H1 (cell line): ENCODE measurements around the gene TNIK. TPM values are rescaled to one million over a fixed set of nuclear protein-coding genes. Genes with fewer than 3 reads are reported as not detected.

ENCODE experiments used
- CTCF ChIA-PET: fragments of 300-600 bp; sonication (Branson Sonifier 250); formaldehyde crosslinking; loops from one replicate; lab custom pipeline; 2021; ENCODE audit not compliant: partially characterized antibody; lab: Charles Lee
- POLR2A ChIA-PET: fragments of 300-600 bp; sonication (Branson Sonifier 250); formaldehyde crosslinking; loops from one replicate; lab custom pipeline; 2021; ENCODE audit warnings: inconsistent platforms; ENCODE audit not compliant: partially characterized antibody; lab: Charles Lee
- DNase-seq, 2 experiments: peaks; one replicate each; pipeline versions ENCODE4 v3.0.0 to v3.0.0-alpha.2; 2010 to 2022; ENCODE audit warnings: low spot score in 2 of 2, low read depth in 1 of 2, mixed read lengths in 1 of 2
- FAIRE-seq: peaks from 2 replicates; lab custom pipeline; 2011; peaks lifted over from hg19 to GRCh38; lab: Jason Lieb, UNC
- H2AFZ ChIP-seq: 2 replicates; pipeline ENCODE4 v1.8.1; 2012; ENCODE audit warnings: low read length, inconsistent platforms
- H2AK5ac ChIP-seq: 2 replicates; pipeline ENCODE4 v1.6.1; 2013; ENCODE audit warnings: low read depth, low read length
- H2BK120ac ChIP-seq: replicated peaks from 2 replicates; pipeline ENCODE3; 2013; ENCODE audit warnings: low read depth, low read length, inconsistent platforms
- H2BK12ac ChIP-seq: 2 replicates; pipeline ENCODE4 v1.6.1; 2013; ENCODE audit warnings: low read depth, low read length
- H2BK15ac ChIP-seq: 2 replicates; pipeline ENCODE4 v1.6.1; 2013; ENCODE audit warnings: low read length
- H2BK20ac ChIP-seq: 2 replicates; pipeline ENCODE4 v1.6.1; 2013; ENCODE audit warnings: low read length
- H2BK5ac ChIP-seq: 2 replicates; pipeline ENCODE4 v1.6.1; 2013; ENCODE audit warnings: low read depth, low read length
- H3K14ac ChIP-seq: 2 replicates; pipeline ENCODE4 v1.6.1; 2013; ENCODE audit warnings: inconsistent platforms; ENCODE audit not compliant: insufficient read length
- H3K18ac ChIP-seq: 2 replicates; pipeline ENCODE4 v1.6.1; 2013; ENCODE audit warnings: low read length; ENCODE audit errors: extremely low read depth
- H3K23ac ChIP-seq: 2 replicates; pipeline ENCODE4 v1.6.1; 2013; ENCODE audit warnings: inconsistent platforms; ENCODE audit not compliant: insufficient read length
- H3K23me2 ChIP-seq: 2 replicates; pipeline ENCODE4 v1.6.1; 2013; ENCODE audit warnings: low read depth, low read length
- H3K27ac ChIP-seq: 2 replicates; pipeline ENCODE4 v1.6.1; 2011; ENCODE audit warnings: low read depth, low read length, inconsistent platforms
- H3K27me3 ChIP-seq, 4 experiments: replicated peaks in 1 of 4; 1 replicate in 1 of 4; 2 replicates in 3 of 4; pipeline versions ENCODE4 v1.6.1 to v1.8.1; 2011 to 2013; ENCODE audit warnings: low read length in 3 of 4, mild to moderate bottlenecking in 3 of 4, inconsistent platforms in 2 of 4, mixed read lengths in 2 of 4, moderate library complexity in 1 of 4; ENCODE audit not compliant: control insufficient read depth in 3 of 4, insufficient read depth in 3 of 4; ENCODE audit errors: extremely low read depth in 1 of 4
- H3K36me3 ChIP-seq, 4 experiments: 2 replicates each; pipeline versions ENCODE4 v1.6.1 to v1.8.1; 2011 to 2013; ENCODE audit warnings: mild to moderate bottlenecking in 4 of 4, low read length in 3 of 4, moderate library complexity in 2 of 4, control low read depth in 1 of 4, inconsistent platforms in 1 of 4; ENCODE audit not compliant: insufficient read depth in 4 of 4, control insufficient read depth in 2 of 4
- H3K4ac ChIP-seq: replicated peaks from 2 replicates; pipeline ENCODE3; 2013; ENCODE audit warnings: low read length, low read depth, mixed read lengths, inconsistent platforms; ENCODE audit not compliant: insufficient read length
- H3K4me1 ChIP-seq, 4 experiments: replicated peaks in 1 of 4; 1 replicate in 1 of 4; 2 replicates in 3 of 4; pipeline versions ENCODE4 v1.6.1 to v1.8.1; 2011 to 2013; ENCODE audit warnings: low read length in 3 of 4, inconsistent platforms in 2 of 4, mixed read lengths in 1 of 4; ENCODE audit not compliant: insufficient read depth in 4 of 4, control insufficient read depth in 3 of 4
- H3K4me2 ChIP-seq, 2 experiments: 2 replicates each; pipeline versions ENCODE4 v1.6.1 to v1.8.1; 2011 to 2013; ENCODE audit warnings: low read depth in 2 of 2, low read length in 2 of 2, control low read depth in 1 of 2, inconsistent platforms in 1 of 2, mild to moderate bottlenecking in 1 of 2; ENCODE audit not compliant: insufficient read depth in 1 of 2
- H3K4me3 ChIP-seq, 4 experiments: fragments of 200-600, 300-600 bp in 1 of 4; sonication (generic), shearing (Covaris generic), sonication (Bioruptor Twin) in 1 of 4; 2 replicates each; pipeline versions ENCODE4 v1.5.1 to v1.8.1; 2011 to 2016; ENCODE audit warnings: low read length in 4 of 4, low read depth in 3 of 4, control low read depth in 2 of 4, inconsistent platforms in 2 of 4, mild to moderate bottlenecking in 2 of 4, mixed read lengths in 1 of 4, moderate library complexity in 1 of 4; ENCODE audit not compliant: insufficient read depth in 2 of 4; ENCODE audit errors: extremely low read depth in 1 of 4
- H3K56ac ChIP-seq: replicated peaks from 2 replicates; pipeline ENCODE3; 2013; ENCODE audit warnings: low read depth, mild to moderate bottlenecking, mixed read lengths, low read length, inconsistent platforms; ENCODE audit not compliant: insufficient read length
- H3K79me1 ChIP-seq: 2 replicates; pipeline ENCODE4 v1.6.1; 2013; ENCODE audit warnings: low read depth, low read length, control low read depth
- H3K79me2 ChIP-seq, 2 experiments: 2 replicates each; pipeline versions ENCODE4 v1.6.1 to v1.8.1; 2012 to 2013; ENCODE audit warnings: low read length in 2 of 2, mild to moderate bottlenecking in 2 of 2, inconsistent platforms in 1 of 2; ENCODE audit not compliant: insufficient read depth in 2 of 2, control insufficient read depth in 1 of 2
- H3K9ac ChIP-seq, 4 experiments: replicated peaks in 1 of 4; 1 replicate in 1 of 4; 2 replicates in 3 of 4; pipeline versions ENCODE4 v1.6.1 to v1.8.1; 2011 to 2013; ENCODE audit warnings: low read depth in 3 of 4, low read length in 3 of 4, control low read depth in 2 of 4, mild to moderate bottlenecking in 2 of 4, moderate library complexity in 2 of 4, inconsistent platforms in 1 of 4; ENCODE audit errors: extremely low read depth in 1 of 4
- H3K9me3 ChIP-seq, 2 experiments: 2 replicates each; pipeline versions ENCODE4 v1.6.1 to v1.8.1; 2012 to 2013; ENCODE audit warnings: mild to moderate bottlenecking in 2 of 2, moderate library complexity in 2 of 2, control low read depth in 1 of 2, inconsistent platforms in 1 of 2, low read depth in 1 of 2, low read length in 1 of 2, mixed read lengths in 1 of 2; ENCODE audit not compliant: insufficient read depth in 2 of 2
- H4K20me1 ChIP-seq, 2 experiments: replicated peaks in 1 of 2; 2 replicates each; pipeline versions ENCODE3 to v1.8.1; 2011 to 2013; ENCODE audit warnings: inconsistent platforms in 2 of 2, low read length in 2 of 2, mild to moderate bottlenecking in 1 of 2; ENCODE audit not compliant: insufficient read depth in 2 of 2, control insufficient read depth in 1 of 2
- H4K5ac ChIP-seq: 2 replicates; pipeline ENCODE4 v1.6.1; 2013; ENCODE audit warnings: low read length, low read depth, mixed read lengths, inconsistent platforms; ENCODE audit not compliant: insufficient read length
- H4K8ac ChIP-seq: 2 replicates; pipeline ENCODE4 v1.8.0; 2013; ENCODE audit warnings: mild to moderate bottlenecking, moderate library complexity, low read length, inconsistent platforms; ENCODE audit not compliant: insufficient read depth; ENCODE audit errors: extremely low read depth
- H4K91ac ChIP-seq: replicated peaks from 2 replicates; pipeline ENCODE3; 2013; ENCODE audit warnings: low read length, mixed read lengths, inconsistent platforms; ENCODE audit not compliant: insufficient read length
- GTF2F1 ChIP-seq: IDR thresholded peaks from 2 replicates; pipeline ENCODE4 v1.6.1; 2012; ENCODE audit warnings: low read depth, low read length, improper control_type of control experiment, borderline replicate concordance
- JUN ChIP-seq: IDR thresholded peaks from 2 replicates; pipeline ENCODE4 v1.6.1; 2011; ENCODE audit warnings: low read depth, mild to moderate bottlenecking, improper control_type of control experiment, low read length
- TBP ChIP-seq: IDR thresholded peaks from 2 replicates; pipeline ENCODE4 v1.6.1; 2011; ENCODE audit warnings: low read depth, low read length, improper control_type of control experiment
- WGBS, 2 experiments: shearing (Covaris generic) in 1 of 2; methylation state at CpG; one replicate each; pipeline versions ENCODE4 v1.1.6 to v1.1.7; 2013 to 2015; ENCODE audit warnings: low lambda C conversion rate in 2 of 2, mixed read lengths in 2 of 2, inconsistent platforms in 1 of 2, low coverage in 1 of 2, missing lambda C conversion rate in 1 of 2; ENCODE audit not compliant: insufficient replicate concordance in 2 of 2, insufficient coverage in 1 of 2, insufficient read length in 1 of 2; ENCODE audit errors: extremely low coverage in 1 of 2, missing lambda C conversion rate in 1 of 2; 5-methylcytosine and 5-hydroxymethylcytosine counted together
- polyA plus RNA-seq, 7 experiments: library from polyadenylated mRNA; depleted of rRNA in 3 of 7; stranded (reverse) in 5 of 7; unstranded in 2 of 7; fragments of >200 nt in 5 of 7; fragments of 200-250 nt in 2 of 7; gene quantifications; 1 replicate in 5 of 7; 2 replicates in 1 of 7; 4 replicates in 1 of 7; pipeline versions ENCODE4 v1.2.1 to v1.2.3, GENCODE V29; 2011 to 2013; ENCODE audit warnings: missing spikeins in 2 of 7, mixed read lengths in 2 of 7
- total RNA-seq: library from RNA; stranded (reverse); fragmentation: NEBNext Ultra II Directional; extraction: Animal tissue kit (Norgen Biotek cat#: 25700); gene quantifications from 2 replicates; pipeline ENCODE4 v1.2.1, GENCODE V29; 2021

TNIK gene
- total and polyA plus RNA-seq, 2 of the 8 experiments (the other 6 are each of a cell fraction or from before 2014, with no cell fraction given): 7.4 to 42.0 TPM

GRCh38 chr3:171286580-171287249 is 173.5 kb downstream of the TNIK start:
- Histone ChIP-seq H3K79me2 (0 out of 4 replicates have a peak, but pooled peaks cover 0 to 2% of the 10 kb centered on the region in 2 experiments), H3K4me3 (no peak overlapping the region), H3K14ac (no peak overlapping the region), H3K9me3 (no peaks in the 10 kb centered on the region), H3K27me3 (no peaks in the 10 kb centered on the region), H3K23ac (no peak overlapping the region), H3K4me2 (no peak overlapping the region), H3K56ac (no peak overlapping the region), H2AFZ (no peak overlapping the region), H4K5ac (no peak overlapping the region), H3K36me3 (no peaks in the 10 kb centered on the region), H4K8ac (no peak overlapping the region), H3K18ac (no peak overlapping the region), H2BK20ac (no peak overlapping the region), H4K91ac (no peak overlapping the region), H3K4ac (no peak overlapping the region), H2AK5ac (no peak overlapping the region), H3K79me1 (no peaks in the 10 kb centered on the region), H3K9ac (no peak overlapping the region), H4K20me1 (no peaks in the 10 kb centered on the region), H2BK12ac (no peak overlapping the region), H3K27ac (no peak overlapping the region), H2BK120ac (no peak overlapping the region), H2BK5ac (no peak overlapping the region), H2BK15ac (no peak overlapping the region), H3K4me1 (peaks cover 0 to 7% (median 1%) of the 10 kb centered on the region in 4 experiments; a peak in 2 of 7 replicates), H3K23me2 (no peaks in the 10 kb centered on the region)
- ChIA-PET POLR2A (no interaction called here), CTCF (no interaction called here)
- 92% methylated on average over 1 of the region's 1 CpG; no CpG with 5 or more reads in 1 of the 2 experiments for WGBS, 2 experiments
- FAIRE-seq (no peak), DNase-seq (no peak)
- no peak for TF ChIP-seq JUN
- no peak for TF ChIP-seq TBP
- no peak for TF ChIP-seq GTF2F1
